MG63 (cell line): Measurements from ENCODE around the gene PNLIPRP3. TPM values are rescaled to one million over a fixed set of nuclear protein-coding genes. Genes with fewer than 3 reads are reported as not detected.

Experiments used
- total RNA-seq: library from RNA; depleted of rRNA; stranded (reverse); fragments of >200 nt; shearing (Covaris generic); gene quantifications from 2 replicates; pipeline ENCODE4 v1.2.3, GENCODE V29; 2014; ENCODE audit warnings: low replicate concordance; rRNA removed

Gene PNLIPRP3
- total RNA-seq, 1 experiment from 2014 or later: not detected

Other genes with a start within 250 kb of the PNLIPRP3 start
- 27.6 and 47.6 TPM in 2 replicates for gene GFRA1, start 154.6 kb upstream of the PNLIPRP3 start, total RNA-seq
- not detected in 2 replicates for gene CCDC172, start 103.4 kb upstream of the PNLIPRP3 start, total RNA-seq
- not detected in 2 replicates for gene PNLIP, start 118.1 kb downstream of the PNLIPRP3 start, total RNA-seq
- not detected in 2 replicates for gene PNLIPRP1, start 163.1 kb downstream of the PNLIPRP3 start, total RNA-seq
- gene PNLIPRP2, start 193.1 kb downstream of the PNLIPRP3 start, total RNA-seq: not detected in 2 replicates